Fibroblast of skin of abdomen (primary cell): Measurements from ENCODE around the gene GRAMD4.

ENCODE experiments used
- DNase-seq: peaks from one replicate; pipeline ENCODE4 v3.0.0-alpha.2; 2013

Gene GRAMD4

DNA sequence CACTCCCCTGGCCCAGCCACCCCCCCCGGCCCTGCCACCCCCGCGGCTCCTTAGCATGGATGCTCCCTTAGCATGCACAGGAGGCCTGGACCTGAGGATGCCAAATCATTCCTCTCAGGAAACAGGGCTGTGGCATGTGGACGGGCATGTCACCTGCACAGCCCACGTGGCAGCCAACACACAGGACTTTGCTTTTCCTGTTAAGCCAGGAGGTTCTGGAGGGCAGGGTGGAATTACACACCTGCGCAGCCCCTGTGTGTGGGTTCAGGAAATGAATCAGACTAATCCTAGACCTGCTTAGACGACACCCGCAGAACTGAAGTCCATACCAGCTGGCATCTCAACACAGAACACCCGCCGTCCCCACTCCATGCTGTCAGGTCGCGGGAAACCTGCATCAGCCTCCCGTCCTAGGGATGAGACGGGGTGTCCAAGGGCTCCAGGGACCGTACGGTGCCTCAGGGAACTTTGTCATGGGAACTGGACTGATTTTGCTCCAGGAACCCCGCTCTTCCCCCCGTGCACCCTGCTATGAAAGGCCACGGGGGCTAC is 107.7 kb downstream of the GRAMD4 start:
- DNase-seq, result no peak

DNA sequence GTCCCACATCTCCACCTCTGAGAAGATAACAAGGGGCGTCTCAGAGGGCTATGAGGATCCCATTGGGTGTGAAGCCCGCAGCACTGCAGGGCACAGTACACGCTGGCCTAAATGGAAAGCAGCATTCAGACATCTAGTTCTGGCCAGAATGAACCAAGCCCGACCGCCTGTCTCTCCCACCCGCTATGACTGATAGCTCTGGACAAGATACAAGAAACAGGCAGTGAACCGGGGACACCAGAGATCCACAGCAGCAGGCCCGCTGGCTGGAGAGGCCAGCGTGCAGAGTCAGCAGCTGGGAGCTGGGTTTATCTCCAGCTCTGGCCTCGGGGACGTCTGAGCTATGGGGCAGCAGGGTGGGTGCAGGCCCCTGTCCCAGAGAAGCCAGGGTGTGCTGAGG is 108.3 kb downstream of the GRAMD4 start:
- no peak for DNase-seq
